MCF 10A (cell line): ENCODE results near the gene SNW1. TPM values are rescaled to one million over a fixed set of nuclear protein-coding genes. Genes with fewer than 3 reads are reported as not detected.
A peak's percentile ranks its signal among the peaks of the same experiment; 100 is the strongest.

ENCODE experiments used
- BruUV-seq: library from RNA; stranded (reverse); fragments of 400-500 nt; replicated peaks from 2 replicates; lab custom pipeline; 2021; lab: Mats Ljungman, UMichigan
- CTCF ChIA-PET: fragments of 300-600 bp; sonication (Branson Sonifier 250); formaldehyde crosslinking; extraction: SDS; loops from one replicate; lab custom pipeline; 2021; ENCODE audit warnings: antibody characterized with exemption, inconsistent platforms; lab: Yijun Ruan, JAX
- POLR2A ChIA-PET: fragments of 300-600, 350-650 bp; sonication (Branson Sonifier 250); formaldehyde crosslinking; extraction: SDS; loops from one replicate; lab custom pipeline; 2020; ENCODE audit warnings: antibody characterized with exemption, inconsistent platforms; lab: Yijun Ruan, JAX
- DNase-seq: peaks from one replicate; pipeline ENCODE4 v3.0.0-alpha.2; 2018; ENCODE audit not compliant: unreplicated experiment
- H3K27ac Mint-ChIP-seq: one replicate; pipeline ENCODE4 v1.8.0; 2022; ENCODE audit warnings: mild to moderate bottlenecking, low read depth, mixed read lengths; ENCODE audit not compliant: unreplicated experiment
- H3K27me3 Mint-ChIP-seq: one replicate; pipeline ENCODE4 v1.8.0; 2022; ENCODE audit warnings: mixed read lengths; ENCODE audit not compliant: insufficient read depth, unreplicated experiment
- H3K36me3 Mint-ChIP-seq: one replicate; pipeline ENCODE4 v1.8.0; 2022; ENCODE audit warnings: mild to moderate bottlenecking, moderate library complexity, mixed read lengths; ENCODE audit not compliant: insufficient read depth, unreplicated experiment
- H3K4me1 Mint-ChIP-seq: one replicate; pipeline ENCODE4 v1.8.0; 2022; ENCODE audit warnings: mixed read lengths; ENCODE audit not compliant: insufficient read depth, unreplicated experiment
- H3K4me3 Mint-ChIP-seq: one replicate; pipeline ENCODE4 v1.8.0; 2022; ENCODE audit warnings: mild to moderate bottlenecking, moderate library complexity, mixed read lengths; ENCODE audit not compliant: unreplicated experiment
- H3K9me3 Mint-ChIP-seq: one replicate; pipeline ENCODE4 v1.8.0; 2022; ENCODE audit warnings: mixed read lengths; ENCODE audit not compliant: unreplicated experiment
- CTCF ChIP-seq: fragments of 200-600 bp; IDR thresholded peaks from one replicate; pipeline ENCODE4 v1.8.0; 2022; ENCODE audit warnings: antibody characterized with exemption, mild to moderate bottlenecking; ENCODE audit not compliant: unreplicated experiment
- intact Hi-C: fragments of 100-400 bp; cut with micrococcal nuclease; formaldehyde crosslinking; loops from 2 replicates; pipeline ENCODE4 v1.14.1; 2022
- total RNA-seq: library from RNA; stranded (reverse); gene quantifications from 2 replicates; pipeline ENCODE4 v1.2.3, GENCODE V29; 2022

SNW1 gene
- total RNA-seq, 1 experiment from 2014 or later = 113 TPM

- POLR2A ChIA-PET = interaction anchor here (0.6 to 4.1 kb wide), 22 partner anchors 9 to 388 kb away, joined by 3 to 29 read pairs (median 4); partner anchors contain the start of genes AHSA1, GSTZ1, POMT2 and SAMD15
- no peak for TF ChIP-seq CTCF
- peak overlapping the region; percentile 93 for H3K4me3 Mint-ChIP-seq
- peak; percentile 6 for DNase-seq
- H3K9me3 Mint-ChIP-seq = no peaks in the 10 kb centered on the region
- TSS peak; percentile 65 for BruUV-seq
- CTCF ChIA-PET = interaction anchor here (0.6 to 2.3 kb wide), 5 partner anchors 52 to 249 kb away, joined by 3 to 14 read pairs (median 5); partner anchors contain the start of gene SNW1
- H3K4me1 Mint-ChIP-seq = peaks cover 20% of the 10 kb centered on the region
- H3K36me3 Mint-ChIP-seq = peaks cover 40% of the 10 kb centered on the region
- H3K27me3 Mint-ChIP-seq = no peaks in the 10 kb centered on the region
- peak overlapping the region; percentile 95 for H3K27ac Mint-ChIP-seq
- intact Hi-C loops = loop anchor here (2.0 kb wide), 1 partner anchor 46 kb away; no protein-coding TSS in a partner anchor
Measured at GRCh38 chr14:77708749-77709148, 52.2 kb downstream of the SNW1 start.

DNA sequence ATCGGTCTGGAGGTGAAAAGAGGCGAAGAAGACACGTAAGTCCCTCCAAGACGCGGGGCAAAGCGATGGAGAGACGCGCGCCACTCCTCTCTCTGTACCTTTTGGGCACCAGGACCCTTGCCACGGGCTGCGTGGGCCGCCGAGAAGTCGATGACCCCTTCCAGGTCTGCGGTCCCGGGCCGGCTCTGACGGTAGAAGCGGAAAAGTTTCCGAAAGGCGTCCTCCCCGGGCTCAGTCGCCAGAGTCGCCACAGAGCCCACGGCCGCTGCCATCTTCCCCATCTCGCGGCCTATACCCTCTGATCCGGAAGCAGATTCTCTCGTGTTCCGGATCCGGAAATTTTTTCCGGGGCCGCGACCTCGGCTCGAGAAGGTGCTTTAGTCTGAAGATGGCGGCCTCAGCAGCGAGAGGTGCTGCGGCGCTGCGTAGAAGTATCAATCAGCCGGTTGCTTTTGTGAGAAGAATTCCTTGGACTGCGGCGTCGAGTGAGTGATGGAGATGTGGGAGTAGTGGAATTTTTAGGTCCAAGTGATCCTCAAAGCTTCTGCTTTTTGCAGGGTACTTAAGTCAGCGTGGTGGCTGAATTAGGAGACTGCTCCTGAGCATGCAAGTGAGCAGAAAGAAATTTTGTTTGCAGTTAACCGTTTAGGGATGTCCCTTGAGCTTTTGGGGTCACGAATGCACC lies 53.1 kb downstream of the SNW1 start, which contains the start of the genes ALKBH1 and SLIRP:
Gene ALKBH1, minus strand, starts transcription at position 300 of the 685 bp plus-strand sequence. Its CDS starts 19 bp downstream, at position 281.
Gene SLIRP, plus strand, starts transcription at position 380 of the 685 bp plus-strand sequence. Its CDS starts 9 bp downstream, at position 389.
- Mint-ChIP-seq H3K4me1 (peaks cover 20% of the 10 kb centered on the region), H3K27me3 (no peaks in the 10 kb centered on the region), H3K27ac (peak within 1 kb of the TSS; percentile 95), H3K4me3 (peak within 1 kb of the TSS; percentile 93), H3K9me3 (no peaks in the 10 kb centered on the region), H3K36me3 (peaks cover 40% of the 10 kb centered on the region)
- ChIA-PET CTCF (interaction anchor here (0.6 to 2.3 kb wide), 11 partner anchors 44 to 249 kb away, joined by 3 to 14 read pairs (median 4); partner anchors contain the start of gene SNW1), POLR2A (interaction anchor here (0.6 to 4.1 kb wide), 24 partner anchors 8 to 681 kb away, joined by 3 to 29 read pairs (median 4); partner anchors contain the start of genes AHSA1, GSTZ1, POMT2 and SAMD15)
- intact Hi-C loops = loop anchor here (1.0 to 2.0 kb wide), 4 partner anchors 45 to 249 kb away; partner anchors contain the start of gene SPTLC2
- DNase-seq = peak; percentile 91
- TF ChIP-seq CTCF = no peak
- no TSS peak for BruUV-seq

- TF ChIP-seq CTCF = peak; percentile 29
- DNase-seq = peak; percentile 59
- peak overlapping the region; percentile 95 for H3K27ac Mint-ChIP-seq
- peaks cover 20% of the 10 kb centered on the region for H3K4me1 Mint-ChIP-seq
- TSS peak; percentile 63 for BruUV-seq
- peaks cover 40% of the 10 kb centered on the region for H3K36me3 Mint-ChIP-seq
- ChIA-PET POLR2A (interaction anchor here (0.6 to 4.1 kb wide), 7 partner anchors 9 to 249 kb away, joined by 3 to 29 read pairs (median 7); partner anchors contain the start of genes AHSA1 and VIPAS39), CTCF (interaction anchor here (0.6 to 2.3 kb wide), 9 partner anchors 43 to 248 kb away, joined by 3 to 14 read pairs (median 4); partner anchors contain the start of gene SNW1)
- H3K4me3 Mint-ChIP-seq = peak overlapping the region; percentile 93
- no peaks in the 10 kb centered on the region for H3K9me3 Mint-ChIP-seq
- intact Hi-C loops = loop anchor here (1.0 to 2.0 kb wide), 3 partner anchors 52 to 248 kb away; partner anchors contain the start of gene SPTLC2
- H3K27me3 Mint-ChIP-seq = no peaks in the 10 kb centered on the region
Measured at GRCh38 chr14:77707355-77707723, 53.6 kb downstream of the SNW1 start.

DNA sequence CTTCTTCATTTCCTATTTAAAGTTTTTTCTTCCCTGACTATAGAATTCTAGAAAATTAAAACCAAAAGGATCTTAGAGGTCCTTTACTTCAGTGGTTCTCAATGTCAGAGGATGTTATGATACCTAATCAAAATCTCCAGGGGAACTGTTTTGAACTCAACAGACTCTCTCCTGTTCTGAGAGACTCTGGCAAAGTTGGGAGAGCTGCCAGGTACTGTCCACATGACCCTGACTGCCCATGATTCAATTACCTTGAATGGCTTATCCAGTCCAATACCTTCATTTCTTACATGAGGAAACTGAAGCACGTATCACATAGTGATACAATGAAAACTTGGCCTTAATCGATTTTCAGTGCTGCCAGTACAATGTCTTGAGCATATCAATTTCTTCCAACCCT lies 69.7 kb downstream of the SNW1 start:
- peaks cover 66% of the 10 kb centered on the region for H3K36me3 Mint-ChIP-seq
- no peaks in the 10 kb centered on the region for H3K9me3 Mint-ChIP-seq
- no peak for DNase-seq
- BruUV-seq = no TSS peak
- H3K4me1 Mint-ChIP-seq = no peaks in the 10 kb centered on the region
- no peak overlapping the region for H3K4me3 Mint-ChIP-seq
- POLR2A ChIA-PET = interaction anchor here (1.5 to 1.7 kb wide), 2 partner anchors 15 to 28 kb away, joined by 4 to 5 read pairs; no protein-coding TSS in a partner anchor
- no peak overlapping the region for H3K27ac Mint-ChIP-seq
- no peaks in the 10 kb centered on the region for H3K27me3 Mint-ChIP-seq
- CTCF ChIA-PET = interaction anchor here (0.6 kb wide), 1 partner anchor 139 kb away, joined by 3 read pairs; no protein-coding TSS in a partner anchor
- intact Hi-C loops = no loop called here
- TF ChIP-seq CTCF = no peak
